CD14-positive monocyte (primary cell): Measurements from ENCODE around the gene SIK3. TPM values are rescaled to one million over a fixed set of nuclear protein-coding genes. Genes with fewer than 3 reads are reported as not detected.

Experiments used
- DNase-seq, 3 donors: peaks; one replicate each; pipeline ENCODE4 v3.0.0-alpha.2; 2011 to 2022
- H2AFZ ChIP-seq: 2 replicates; pipeline ENCODE4 v1.6.0; 2012; ENCODE audit warnings: mild to moderate bottlenecking, low read depth, low read length, inconsistent platforms; ENCODE audit not compliant: insufficient read depth, poor library complexity, severe bottlenecking
- H3K27ac ChIP-seq, 2 donors: 1 replicate in 1 of 2; 2 replicates in 1 of 2; pipeline ENCODE4 v1.5.1; 2012 to 2013; ENCODE audit warnings: low read length in 2 of 2, control low read depth in 1 of 2, inconsistent platforms in 1 of 2, low read depth in 1 of 2, mild to moderate bottlenecking in 1 of 2
- H3K27me3 ChIP-seq, 2 donors: one replicate each; pipeline versions ENCODE4 v1.6.0 to v1.6.1; 2011 to 2013; ENCODE audit warnings: low read length in 2 of 2; ENCODE audit not compliant: control insufficient read depth in 2 of 2, insufficient read depth in 2 of 2
- H3K36me3 ChIP-seq, 2 donors: replicated peaks in 1 of 2; 1 replicate in 1 of 2; 2 replicates in 1 of 2; pipeline versions ENCODE4 v1.5.1 to v1.6.1; 2012 to 2013; ENCODE audit warnings: low read length in 2 of 2, control low read depth in 1 of 2, inconsistent platforms in 1 of 2, mild to moderate bottlenecking in 1 of 2; ENCODE audit not compliant: insufficient read depth in 2 of 2, control insufficient read depth in 1 of 2
- H3K4me1 ChIP-seq, 2 donors: 1 replicate in 1 of 2; 2 replicates in 1 of 2; pipeline versions ENCODE4 v1.5.1 to v1.6.1; 2012 to 2013; ENCODE audit warnings: low read length in 2 of 2, control low read depth in 1 of 2, inconsistent platforms in 1 of 2, mild to moderate bottlenecking in 1 of 2, moderate library complexity in 1 of 2; ENCODE audit not compliant: insufficient read depth in 2 of 2, control insufficient read depth in 1 of 2
- H3K4me2 ChIP-seq: replicated peaks from 2 replicates; pipeline ENCODE3; 2012; ENCODE audit warnings: low read length, moderate library complexity, mild to moderate bottlenecking; ENCODE audit not compliant: poor library complexity, severe bottlenecking; ENCODE audit errors: extremely low read depth
- H3K4me3 ChIP-seq, 3 experiments: fragments of 200-600 bp in 1 of 3; sonication (generic) in 1 of 3; replicated peaks in 1 of 3; 1 replicate in 2 of 3; 2 replicates in 1 of 3; pipeline ENCODE4 v1.5.1; 2011 to 2013; ENCODE audit warnings: low read length in 3 of 3, mild to moderate bottlenecking in 3 of 3, control low read depth in 2 of 3, low read depth in 2 of 3, inconsistent platforms in 1 of 3, moderate library complexity in 1 of 3
- H3K79me2 ChIP-seq: 2 replicates; pipeline ENCODE4 v1.6.0; 2012; ENCODE audit warnings: mild to moderate bottlenecking, control low read depth, inconsistent platforms, low read length, moderate library complexity; ENCODE audit not compliant: insufficient read depth
- H3K9ac ChIP-seq: 2 replicates; pipeline ENCODE4 v1.6.0; 2017; ENCODE audit warnings: low read length, mild to moderate bottlenecking; ENCODE audit not compliant: insufficient read depth, poor library complexity, severe bottlenecking
- H3K9me3 ChIP-seq, 2 donors: replicated peaks in 1 of 2; 1 replicate in 1 of 2; 2 replicates in 1 of 2; pipeline versions ENCODE4 v1.5.1 to v1.6.1; 2012 to 2013; ENCODE audit warnings: low read length in 2 of 2, control low read depth in 1 of 2; ENCODE audit not compliant: control insufficient read depth in 1 of 2, insufficient read depth in 1 of 2
- H4K20me1 ChIP-seq: 2 replicates; pipeline ENCODE4 v1.6.0; 2012; ENCODE audit warnings: mild to moderate bottlenecking, low read length, control low read depth, moderate library complexity; ENCODE audit not compliant: insufficient read depth
- H3K27ac Mint-ChIP-seq, 7 donors: one replicate each; pipeline ENCODE4 v1.8.0; 2020; ENCODE audit warnings: mild to moderate bottlenecking in 7 of 7, mixed read lengths in 7 of 7, moderate library complexity in 6 of 7, inconsistent platforms in 2 of 7
- H3K27me3 Mint-ChIP-seq, 3 donors: one replicate each; pipeline ENCODE4 v1.8.0; 2021 to 2022; ENCODE audit warnings: low read depth in 3 of 3, mild to moderate bottlenecking in 3 of 3, mixed read lengths in 3 of 3, moderate library complexity in 3 of 3, inconsistent platforms in 1 of 3
- H3K36me3 Mint-ChIP-seq, 2 donors: one replicate each; pipeline ENCODE4 v1.8.0; 2020; ENCODE audit warnings: mixed read lengths in 2 of 2, inconsistent platforms in 1 of 2, mild to moderate bottlenecking in 1 of 2
- H3K4me1 Mint-ChIP-seq: one replicate; pipeline ENCODE4 v1.8.0; 2020; ENCODE audit warnings: mild to moderate bottlenecking, mixed read lengths
- H3K4me3 Mint-ChIP-seq, 2 donors: one replicate each; pipeline ENCODE4 v1.8.0; 2020; ENCODE audit warnings: mild to moderate bottlenecking in 2 of 2, mixed read lengths in 2 of 2, moderate library complexity in 1 of 2
- H3K9me3 Mint-ChIP-seq, 7 donors: one replicate each; pipeline ENCODE4 v1.8.0; 2020 to 2022; ENCODE audit warnings: mixed read lengths in 7 of 7, mild to moderate bottlenecking in 6 of 7, moderate library complexity in 6 of 7, inconsistent platforms in 2 of 7
- WGBS: methylation state at CpG from one replicate; pipeline ENCODE4 v1.1.5; 2013; ENCODE audit warnings: missing lambda C conversion rate; ENCODE audit not compliant: insufficient coverage; 5-methylcytosine and 5-hydroxymethylcytosine counted together
- intact Hi-C, 2 donors: fragments of 100-400 bp; cut with micrococcal nuclease; formaldehyde crosslinking; loops; one replicate each; pipeline versions ENCODE4 v1.15.0 to v1.15.1; 2023
- polyA plus RNA-seq, 3 donors: library from polyadenylated mRNA; depleted of rRNA in 1 of 3; unstranded in 2 of 3; stranded (reverse) in 1 of 3; fragments of 300-500 nt in 2 of 3; fragments of >200 nt in 1 of 3; fragmentation: Illumina TruSeq in 2 of 3; gene quantifications; 1 replicate in 2 of 3; 2 replicates in 1 of 3; pipeline ENCODE4 v1.2.3, GENCODE V29; 2012 to 2021
- TF ChIP-seq, protein P1 (sequence below): fragments of 200-600 bp; IDR thresholded peaks from one replicate; pipeline ENCODE4 v1.8.0; 2022; ENCODE audit warnings: antibody characterized with exemption, mild to moderate bottlenecking

SIK3 gene
- polyA plus RNA-seq, 3 donors: 18.3 to 142 (median 20.0) TPM

- 96% methylated on average over 15 of the region's 19 CpGs for WGBS
- Histone ChIP-seq H3K4me1 (peaks cover 17 to 19% of the 10 kb centered on the region in 2 donors), H3K9ac (no peak within 1 kb of the TSS), H3K9me3 (no peaks in the 10 kb centered on the region), H3K4me2 (no peak within 1 kb of the TSS), H3K4me3 (no peak within 1 kb of the TSS), H4K20me1 (no peaks in the 10 kb centered on the region), H3K27ac (no peak within 1 kb of the TSS), H3K27me3 (no peaks in the 10 kb centered on the region), H3K36me3 (no peaks in the 10 kb centered on the region), H3K79me2 (no peaks in the 10 kb centered on the region), H2AFZ (no peak within 1 kb of the TSS)
- H3K4me3 Mint-ChIP-seq: peak within 1 kb of the TSS in 1 of 2 donors; percentile 74
- H3K9me3 Mint-ChIP-seq: peaks cover 0 to 1% (median 0%) of the 10 kb centered on the region in 7 donors
- intact Hi-C loops: no loop called here
- DNase-seq: no peak
- TF ChIP-seq, protein P1, sequence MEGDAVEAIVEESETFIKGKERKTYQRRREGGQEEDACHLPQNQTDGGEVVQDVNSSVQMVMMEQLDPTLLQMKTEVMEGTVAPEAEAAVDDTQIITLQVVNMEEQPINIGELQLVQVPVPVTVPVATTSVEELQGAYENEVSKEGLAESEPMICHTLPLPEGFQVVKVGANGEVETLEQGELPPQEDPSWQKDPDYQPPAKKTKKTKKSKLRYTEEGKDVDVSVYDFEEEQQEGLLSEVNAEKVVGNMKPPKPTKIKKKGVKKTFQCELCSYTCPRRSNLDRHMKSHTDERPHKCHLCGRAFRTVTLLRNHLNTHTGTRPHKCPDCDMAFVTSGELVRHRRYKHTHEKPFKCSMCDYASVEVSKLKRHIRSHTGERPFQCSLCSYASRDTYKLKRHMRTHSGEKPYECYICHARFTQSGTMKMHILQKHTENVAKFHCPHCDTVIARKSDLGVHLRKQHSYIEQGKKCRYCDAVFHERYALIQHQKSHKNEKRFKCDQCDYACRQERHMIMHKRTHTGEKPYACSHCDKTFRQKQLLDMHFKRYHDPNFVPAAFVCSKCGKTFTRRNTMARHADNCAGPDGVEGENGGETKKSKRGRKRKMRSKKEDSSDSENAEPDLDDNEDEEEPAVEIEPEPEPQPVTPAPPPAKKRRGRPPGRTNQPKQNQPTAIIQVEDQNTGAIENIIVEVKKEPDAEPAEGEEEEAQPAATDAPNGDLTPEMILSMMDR: no peak
- no peak within 1 kb of the TSS for H3K27ac Mint-ChIP-seq
- H3K27me3 Mint-ChIP-seq: peaks cover 0 to 5% (median 3%) of the 10 kb centered on the region in 3 donors
- H3K36me3 Mint-ChIP-seq: no peaks in the 10 kb centered on the region
- peaks cover 14% of the 10 kb centered on the region for H3K4me1 Mint-ChIP-seq
These were observed 260.8 kb downstream of the SIK3 start, which contains the start of gene APOA1 for GRCh38 chr11:116837231-116838091. APOA1 (minus strand) TSS chr11:116837622; CDS start chr11:116837387, 235 bp downstream.

DNA sequence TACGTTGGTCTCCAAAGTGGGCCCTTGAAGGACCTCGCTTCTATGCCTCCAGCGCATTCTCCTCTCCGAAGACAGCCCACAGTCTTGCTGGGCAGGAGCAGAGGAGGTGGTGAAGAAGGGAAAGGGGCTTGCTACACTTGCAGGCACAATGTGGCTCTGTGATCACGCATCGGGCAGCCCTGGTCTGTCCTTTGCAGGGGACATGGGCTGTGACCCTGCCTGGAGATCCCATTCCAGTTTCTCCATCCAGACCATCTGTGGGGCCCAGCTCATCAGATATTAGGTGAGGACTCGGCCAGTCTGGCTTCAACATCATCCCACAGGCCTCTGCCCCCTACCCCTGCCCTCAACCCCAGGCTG is 261.6 kb downstream of the SIK3 start:
- Mint-ChIP-seq H3K4me3 (peak overlapping the region in 1 of 2 donors; percentile 74), H3K4me1 (peaks cover 14% of the 10 kb centered on the region), H3K27ac (no peak overlapping the region), H3K27me3 (peaks cover 3 to 6% (median 3%) of the 10 kb centered on the region in 3 donors), H3K9me3 (peaks cover 0 to 1% (median 0%) of the 10 kb centered on the region in 7 donors), H3K36me3 (no peaks in the 10 kb centered on the region)
- Histone ChIP-seq H3K27me3 (no peaks in the 10 kb centered on the region), H4K20me1 (no peaks in the 10 kb centered on the region), H3K9me3 (no peaks in the 10 kb centered on the region), H3K4me3 (no peak overlapping the region), H3K9ac (no peak overlapping the region), H3K79me2 (no peaks in the 10 kb centered on the region), H3K27ac (no peak overlapping the region), H3K4me1 (peaks cover 17 to 19% of the 10 kb centered on the region in 2 donors), H3K4me2 (no peak overlapping the region), H3K36me3 (no peaks in the 10 kb centered on the region), H2AFZ (no peak overlapping the region)
- WGBS: 97% methylated on average over 7 of the region's 7 CpGs
- intact Hi-C loops: no loop called here
- TF ChIP-seq, protein P1: no peak
- no peak for DNase-seq
